Superior temporal gyrus (tissue), 1 donor: ENCODE results near the gene EXOC6B.
"Not testable (repeated sequence)": the region's sequence is repeated elsewhere in the genome, so short reads cannot be mapped to it uniquely, and the experiment has no call there.

Experiments
- DNase-seq: peaks from one replicate; pipeline ENCODE4 v3.0.0-alpha.2; 2016; ENCODE audit errors: extremely low spot score

EXOC6B gene

GRCh38 chr2:72548081-72548764, 277.6 kb downstream of the EXOC6B start:
- DNase-seq, result no peak

- no peak for DNase-seq
Measured at GRCh38 chr2:72545790-72546189, 280.0 kb downstream of the EXOC6B start.

- DNase-seq, result no peak
Measured at GRCh38 chr2:72544554-72544953, 281.3 kb downstream of the EXOC6B start.

- no peak for DNase-seq
Measured at GRCh38 chr2:72543497-72544216, 282.2 kb downstream of the EXOC6B start.

- DNase-seq, result no peak
Measured at GRCh38 chr2:72539071-72539552, 286.7 kb downstream of the EXOC6B start.

GRCh38 chr2:72538486-72538885, 287.3 kb downstream of the EXOC6B start:
- no peak for DNase-seq

- not testable (repeated sequence) for DNase-seq
Measured at GRCh38 chr2:72535586-72535985, 290.2 kb downstream of the EXOC6B start.

- no peak for DNase-seq
Measured at GRCh38 chr2:72533765-72534164, 292.1 kb downstream of the EXOC6B start.

- no peak for DNase-seq
Measured at GRCh38 chr2:72527424-72527823, 298.4 kb downstream of the EXOC6B start.

GRCh38 chr2:72526623-72527022, 299.2 kb downstream of the EXOC6B start:
- DNase-seq, result no peak

GRCh38 chr2:72524071-72524470, 301.8 kb downstream of the EXOC6B start:
- no peak for DNase-seq

GRCh38 chr2:72515696-72516095, 310.1 kb downstream of the EXOC6B start:
- peak; percentile 90 for DNase-seq

- no peak for DNase-seq
Measured at GRCh38 chr2:72513011-72513410, 312.8 kb downstream of the EXOC6B start.

- DNase-seq, result no peak
Measured at GRCh38 chr2:72512376-72512775, 313.5 kb downstream of the EXOC6B start.

- DNase-seq, result no peak
Measured at GRCh38 chr2:72511906-72512305, 313.9 kb downstream of the EXOC6B start.

GRCh38 chr2:72497763-72498162, 328.1 kb downstream of the EXOC6B start:
- no peak for DNase-seq

GRCh38 chr2:72496479-72496878, 329.4 kb downstream of the EXOC6B start:
- no peak for DNase-seq

GRCh38 chr2:72494392-72494791, 331.4 kb downstream of the EXOC6B start:
- no peak for DNase-seq

GRCh38 chr2:72484622-72485021, 341.2 kb downstream of the EXOC6B start:
- not testable (repeated sequence) for DNase-seq

GRCh38 chr2:72483346-72483745, 342.5 kb downstream of the EXOC6B start:
- no peak for DNase-seq

GRCh38 chr2:72475246-72475645, 350.6 kb downstream of the EXOC6B start:
- DNase-seq, result no peak

- no peak for DNase-seq
Measured at GRCh38 chr2:72457801-72458516, 367.9 kb downstream of the EXOC6B start.

GRCh38 chr2:72454189-72454588, 371.6 kb downstream of the EXOC6B start:
- no peak for DNase-seq
